ENCODE results near the gene DDC.

The DDC gene

DNA sequence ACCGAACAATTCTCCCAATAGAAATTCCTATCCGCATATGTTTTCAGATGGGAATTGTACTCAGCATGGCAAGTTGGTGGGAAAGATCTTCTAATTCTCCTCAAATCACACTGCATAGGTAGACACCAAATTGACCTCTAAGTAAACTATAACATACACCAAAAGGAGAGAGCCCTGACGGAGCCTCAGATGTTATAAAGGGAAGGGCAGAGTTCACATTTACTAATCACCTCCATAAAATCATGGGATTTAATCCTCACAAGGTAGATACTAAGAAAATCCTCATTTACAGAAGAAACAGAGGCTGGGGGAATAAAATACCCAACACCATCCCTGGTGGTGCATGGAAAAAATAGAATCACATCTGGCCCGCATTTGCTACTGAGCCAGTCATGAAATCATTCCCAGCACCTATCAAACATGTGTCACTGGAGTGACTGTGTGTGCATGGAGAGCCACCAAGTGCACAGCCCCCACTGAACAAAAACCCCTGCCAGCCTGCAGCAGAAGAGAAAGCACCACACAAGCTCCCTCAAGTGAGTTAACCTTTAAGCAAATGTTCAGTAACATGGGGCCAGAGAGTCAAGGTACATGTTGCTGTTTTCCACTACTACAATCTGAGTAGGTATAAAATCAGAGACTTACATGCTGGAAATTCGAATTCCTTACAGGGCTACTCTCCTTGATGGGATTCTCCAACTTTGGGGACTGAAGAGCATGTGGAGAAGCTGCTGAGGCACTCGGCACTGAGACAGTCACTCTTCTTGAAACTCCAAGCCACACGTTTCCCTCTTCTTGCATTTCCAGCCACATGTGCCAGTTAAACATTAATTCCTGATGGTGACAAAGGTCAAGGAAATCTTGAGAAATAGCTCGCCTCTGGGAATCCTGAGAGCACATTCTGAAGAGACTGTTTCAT is at the start of gene DDC:
Gene DDC, minus strand, starts transcription at position 766 of the 919 bp plus-strand sequence. CDS start 21,320 bp downstream, outside the sequence.
- DNase-seq (ENCODE audit: low read depth): no peak

- DNase-seq (ENCODE audit: low read depth): no peak
Measured at GRCh38 chr7:50613473-50613872, 48.3 kb upstream of the DDC start.

DNA sequence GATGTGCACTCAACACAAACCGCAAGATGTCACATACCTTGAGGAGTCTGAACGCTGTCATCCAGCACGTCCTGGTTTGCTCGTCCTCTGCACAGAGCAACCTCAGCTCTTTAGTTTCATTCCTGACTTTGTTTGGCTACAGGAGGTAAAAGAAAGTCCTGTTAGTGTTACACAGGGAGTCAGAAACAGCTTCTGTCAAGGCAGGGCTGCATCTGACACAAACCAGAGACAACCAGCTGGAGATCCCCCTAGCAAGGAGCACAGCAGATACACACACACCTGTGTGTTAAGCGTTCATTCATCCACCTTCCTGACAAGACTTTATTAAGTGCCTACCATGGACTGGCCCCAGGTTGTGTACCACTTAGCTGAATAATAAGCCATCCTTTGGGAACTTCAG is 47.5 kb upstream of the DDC start:
- DNase-seq (ENCODE audit: low read depth): no peak

GRCh38 chr7:50610521-50611277 is 45.5 kb upstream of the DDC start:
- DNase-seq (ENCODE audit: low read depth): peak; percentile 72

- DNase-seq (ENCODE audit: low read depth): no peak
Measured at GRCh38 chr7:50608196-50608906, 43.1 kb upstream of the DDC start.

- peak; percentile 19 for DNase-seq (ENCODE audit: low read depth)
Measured at GRCh38 chr7:50607524-50608125, 42.4 kb upstream of the DDC start.

DNA sequence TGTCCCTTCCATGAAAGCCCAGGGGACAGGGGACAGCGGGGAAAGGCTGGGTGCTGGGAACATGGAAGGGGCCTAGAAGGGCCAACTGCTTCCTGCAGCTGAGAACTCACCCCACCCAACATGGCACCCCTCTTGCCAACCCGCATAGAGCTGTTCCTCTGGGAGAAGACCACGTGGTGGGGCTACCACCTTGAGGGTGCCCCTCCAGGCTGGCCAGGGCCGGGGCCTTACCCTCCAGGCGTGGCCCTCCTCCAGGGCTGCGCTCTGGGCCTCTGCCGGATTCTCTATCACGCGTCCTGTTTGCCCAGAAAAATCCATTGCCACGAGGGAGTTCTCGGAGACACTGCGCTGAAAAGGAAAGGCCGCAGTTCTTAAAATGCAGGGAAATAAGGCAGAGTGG is 39.9 kb upstream of the DDC start:
- DNase-seq (ENCODE audit: low read depth): no peak

- no peak for DNase-seq (ENCODE audit: low read depth)
Measured at GRCh38 chr7:50603287-50603686, 38.1 kb upstream of the DDC start.

DNA sequence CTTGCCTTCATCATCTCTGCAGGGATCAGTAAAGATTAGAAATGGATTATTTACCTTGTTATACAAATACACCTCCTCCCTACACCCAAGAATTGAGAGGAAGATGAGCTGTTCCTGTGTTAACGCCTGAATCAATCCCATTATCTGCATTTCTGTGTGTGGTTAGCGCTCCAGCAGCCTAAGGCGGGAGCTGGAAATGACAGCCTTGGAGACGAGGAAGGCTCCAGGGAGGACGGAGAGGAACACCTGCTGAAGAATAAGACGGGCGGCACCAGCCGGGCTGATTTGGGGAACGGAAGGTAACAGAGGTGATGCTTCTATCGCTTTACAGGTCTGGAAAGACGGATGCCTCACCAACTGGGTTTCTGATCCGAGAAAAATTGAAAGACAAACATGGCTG is 34.2 kb upstream of the DDC start:
- no peak for DNase-seq (ENCODE audit: low read depth)

DNA sequence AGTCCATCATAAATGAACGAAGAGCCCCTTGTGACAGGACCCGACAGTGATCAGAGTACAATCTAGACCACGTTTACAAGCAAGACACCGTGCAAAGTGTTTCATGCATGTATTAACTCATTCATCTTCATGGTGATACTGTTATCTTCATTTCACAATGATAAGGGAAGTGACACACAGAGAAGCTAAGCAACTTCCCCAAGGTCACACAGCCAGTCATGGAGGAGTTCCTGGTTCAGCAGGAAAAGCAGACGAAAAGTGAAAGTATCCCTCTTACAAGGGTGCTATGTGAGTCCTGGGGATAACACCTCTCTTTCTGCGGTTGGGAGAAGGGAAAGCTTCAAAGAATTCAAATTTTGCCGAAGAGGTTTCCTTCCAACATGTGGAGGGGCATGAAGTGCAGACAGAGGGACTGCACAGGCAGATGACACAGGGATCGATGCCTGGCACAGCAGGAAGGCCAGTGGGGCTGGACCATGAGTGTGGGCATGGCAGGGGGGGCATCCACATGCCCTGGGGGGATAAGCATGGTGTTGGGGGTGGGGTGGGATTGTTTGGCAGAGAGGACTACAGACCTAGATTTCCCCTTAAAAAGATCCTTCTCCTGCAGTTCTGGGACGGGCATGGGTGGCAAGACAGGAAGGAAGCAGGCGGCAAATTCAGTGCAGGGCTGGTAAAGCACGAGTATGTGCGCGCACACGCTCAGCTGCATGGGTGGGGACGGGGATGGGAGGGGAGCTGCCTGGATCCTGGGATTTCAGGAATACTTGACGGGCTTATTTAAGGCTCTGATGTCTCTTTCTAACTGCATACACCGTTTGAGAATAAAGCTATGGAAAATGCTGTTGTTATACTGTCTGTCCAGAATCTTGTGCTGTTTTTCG is 33.5 kb upstream of the DDC start:
- DNase-seq (ENCODE audit: low read depth): no peak

GRCh38 chr7:50596484-50596883 is 31.3 kb upstream of the DDC start:
- DNase-seq (ENCODE audit: low read depth): no peak

- DNase-seq (ENCODE audit: low read depth): peak; percentile 48
Measured at GRCh38 chr7:50595491-50596102, 30.4 kb upstream of the DDC start.

GRCh38 chr7:50594734-50595485 is 29.7 kb upstream of the DDC start:
- no peak for DNase-seq (ENCODE audit: low read depth)

- no peak for DNase-seq (ENCODE audit: low read depth)
Measured at GRCh38 chr7:50594136-50594535, 28.9 kb upstream of the DDC start.

GRCh38 chr7:50592940-50593339 is 27.7 kb upstream of the DDC start:
- DNase-seq (ENCODE audit: low read depth): no peak

DNA sequence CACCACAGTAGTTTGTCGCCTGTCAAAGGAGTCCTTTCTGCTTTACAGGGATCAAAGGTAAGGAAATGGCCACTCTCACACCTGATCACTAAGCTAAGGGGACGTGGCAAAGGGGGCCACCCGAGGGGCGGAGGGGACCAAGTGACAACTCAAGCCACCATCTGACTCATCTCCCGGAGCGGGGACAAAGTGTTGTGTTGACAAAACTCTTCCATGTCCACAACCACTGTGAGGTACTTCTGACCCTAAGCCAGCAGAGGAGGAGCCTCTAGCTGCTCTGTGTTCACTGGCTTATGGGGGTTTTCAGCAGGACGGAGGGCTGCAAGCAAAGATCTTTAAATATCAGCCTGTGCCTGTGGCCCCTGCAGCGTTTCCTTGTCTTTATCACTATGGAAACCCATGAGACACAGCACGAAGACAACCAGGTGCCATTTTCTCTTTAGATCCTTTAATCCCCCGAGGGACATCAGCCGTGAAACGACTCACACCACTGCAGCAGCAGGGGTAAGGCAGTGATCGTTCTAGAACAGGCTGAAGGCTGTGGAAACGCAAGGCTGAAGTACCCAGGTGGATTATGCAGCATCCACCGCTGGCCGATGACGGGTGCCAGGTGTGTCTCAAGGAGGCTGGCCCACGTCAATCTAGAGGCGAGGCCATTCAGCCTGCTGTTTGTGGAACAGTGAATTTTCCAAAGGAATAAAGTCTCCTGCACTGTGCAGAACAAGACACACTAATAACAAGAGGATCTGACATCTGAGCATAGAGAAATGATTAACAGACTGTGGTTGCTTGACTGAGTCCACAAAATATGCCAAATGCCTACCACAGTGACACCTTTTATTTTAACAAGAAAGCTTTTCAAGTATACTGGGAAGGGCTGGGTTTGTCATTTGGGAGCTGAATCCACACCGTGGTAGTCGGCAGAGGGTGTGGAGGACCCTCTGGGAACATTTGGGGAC is 26.6 kb upstream of the DDC start:
- DNase-seq (ENCODE audit: low read depth): no peak

GRCh38 chr7:50591098-50591479 is 25.9 kb upstream of the DDC start:
- DNase-seq (ENCODE audit: low read depth): no peak

GRCh38 chr7:50590535-50590934 is 25.3 kb upstream of the DDC start:
- no peak for DNase-seq (ENCODE audit: low read depth)

GRCh38 chr7:50589364-50589763 is 24.2 kb upstream of the DDC start:
- DNase-seq (ENCODE audit: low read depth): no peak

Data from EH (cell line).